Activated CD4-positive, alpha-beta T cell treated with anti-CD3 and anti-CD28 coated beads for 4 hours (primary cell): ENCODE results near the gene ACLY.
"Not testable (repeated sequence)": the region's sequence is repeated elsewhere in the genome, so short reads cannot be mapped to it uniquely, and the experiment has no call there.

Experiments used
- DNase-seq, 2 donors: peaks; one replicate each; pipeline ENCODE4 v3.0.0-alpha.2; 2020

The ACLY gene

DNA sequence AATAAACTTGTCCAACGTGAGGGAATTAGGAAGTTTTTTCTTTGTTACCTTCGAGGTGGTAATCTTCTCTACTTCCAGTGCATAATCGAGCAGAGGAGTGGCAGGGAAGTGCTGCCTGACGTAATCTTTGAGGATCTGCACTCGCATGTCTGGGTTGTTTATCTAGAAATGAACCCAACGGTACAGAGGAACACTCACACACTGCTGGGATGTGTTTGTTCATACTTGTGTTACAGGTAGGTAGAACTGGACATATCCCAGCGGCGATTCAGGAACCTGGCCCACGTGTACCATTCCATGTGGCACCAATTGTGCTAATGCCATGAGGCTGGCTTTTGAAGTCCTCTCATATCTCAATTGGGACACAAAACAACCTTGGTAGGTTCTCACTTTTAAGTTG lies 49.3 kb downstream of the ACLY start:
- DNase-seq, result no peak

DNA sequence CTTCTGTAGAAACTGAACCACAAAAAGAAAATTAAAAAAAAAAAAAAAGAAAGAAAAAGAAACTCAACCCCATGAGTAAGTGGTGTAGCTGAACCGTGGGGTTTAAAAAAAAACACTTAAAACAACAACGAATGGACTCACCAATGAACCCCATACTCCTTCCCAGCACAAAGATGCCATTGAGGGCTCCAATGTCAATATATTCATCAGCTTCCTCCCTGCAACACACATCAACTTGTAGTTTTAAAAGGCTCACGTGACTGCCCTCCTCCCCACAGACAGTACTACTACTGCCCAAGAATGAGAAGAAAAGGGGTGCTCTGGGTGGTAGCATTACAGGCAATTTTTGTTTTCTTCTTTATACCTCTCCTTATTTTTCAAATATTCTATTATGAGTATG lies 50.2 kb downstream of the ACLY start:
- no peak for DNase-seq

DNA sequence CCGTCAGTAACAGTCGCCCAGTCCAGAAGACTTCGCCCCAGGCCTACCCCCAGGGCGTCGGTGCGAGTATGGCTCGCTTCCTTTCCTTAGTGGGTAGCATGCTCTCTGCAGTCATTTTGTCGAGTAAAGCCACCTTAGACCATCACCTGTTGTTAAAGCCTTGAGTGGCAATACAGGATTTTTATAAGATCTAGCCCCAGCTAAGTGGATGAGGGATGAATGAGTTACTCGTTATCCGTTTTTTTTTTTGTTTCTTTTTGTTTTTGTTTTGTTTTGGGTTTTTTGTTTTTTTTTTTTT lies 53.2 kb downstream of the ACLY start:
- no peak for DNase-seq

DNA sequence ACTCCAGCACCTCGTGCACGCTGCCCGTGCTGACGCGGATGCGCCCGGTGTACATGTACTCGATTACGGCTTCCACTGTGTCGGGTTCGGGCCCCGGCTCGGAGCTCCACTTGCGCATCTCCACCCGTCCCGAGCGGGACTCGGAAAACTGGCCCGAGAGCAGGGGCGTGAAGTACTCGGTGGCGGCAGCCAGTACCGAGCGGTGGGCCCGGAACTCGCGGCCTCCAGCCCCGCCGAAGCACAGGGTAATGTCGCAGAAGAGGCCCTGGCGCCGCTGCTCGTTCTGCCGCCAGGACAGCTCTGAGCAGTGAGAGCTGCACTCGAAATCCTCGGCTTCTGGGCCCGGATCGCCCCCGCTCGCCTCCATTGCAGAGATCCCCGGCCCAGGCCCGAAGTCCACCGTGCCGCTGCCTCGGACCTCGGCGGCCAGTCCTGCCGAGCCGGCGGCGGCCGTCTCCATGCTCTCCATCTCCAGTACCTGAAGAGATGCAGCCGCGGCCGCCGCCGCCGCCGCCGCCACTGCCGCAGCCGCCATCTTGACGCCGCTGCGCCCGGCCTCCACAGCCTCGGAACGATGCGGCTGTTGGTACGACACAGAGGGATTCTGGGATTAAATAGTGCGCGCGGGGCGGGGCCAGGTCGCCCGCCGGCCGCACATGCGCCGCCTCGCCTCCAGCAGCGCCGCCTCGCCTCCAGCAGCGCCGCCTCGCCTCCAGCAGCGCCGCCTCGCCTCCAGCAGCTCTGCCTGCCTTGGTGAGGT lies 53.7 kb downstream of the ACLY start, which contains the start of gene KLHL11:
TSS of gene KLHL11 (minus strand) at position 588 of the 760 bp plus-strand sequence. CDS start at position 535, 53 bp downstream.
- DNase-seq, result peak; percentile 85 to 86

DNA sequence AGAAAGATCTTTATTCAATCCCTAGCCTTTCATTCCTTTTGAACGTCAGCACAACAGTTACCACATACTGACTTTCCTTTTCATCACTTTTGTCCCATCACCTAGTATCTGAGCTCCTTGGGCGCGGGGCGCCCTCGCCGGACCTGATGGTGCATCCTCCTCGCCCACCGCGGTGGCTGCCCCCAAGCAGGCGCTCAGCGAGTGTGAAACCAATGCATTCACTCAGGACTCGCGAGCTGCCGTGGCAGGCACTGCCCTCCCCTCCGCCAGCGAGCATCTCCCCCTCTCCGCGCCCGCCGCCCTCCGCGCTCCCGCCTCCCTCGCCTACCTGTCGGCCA lies 54.3 kb downstream of the ACLY start:
- no peak for DNase-seq

DNA sequence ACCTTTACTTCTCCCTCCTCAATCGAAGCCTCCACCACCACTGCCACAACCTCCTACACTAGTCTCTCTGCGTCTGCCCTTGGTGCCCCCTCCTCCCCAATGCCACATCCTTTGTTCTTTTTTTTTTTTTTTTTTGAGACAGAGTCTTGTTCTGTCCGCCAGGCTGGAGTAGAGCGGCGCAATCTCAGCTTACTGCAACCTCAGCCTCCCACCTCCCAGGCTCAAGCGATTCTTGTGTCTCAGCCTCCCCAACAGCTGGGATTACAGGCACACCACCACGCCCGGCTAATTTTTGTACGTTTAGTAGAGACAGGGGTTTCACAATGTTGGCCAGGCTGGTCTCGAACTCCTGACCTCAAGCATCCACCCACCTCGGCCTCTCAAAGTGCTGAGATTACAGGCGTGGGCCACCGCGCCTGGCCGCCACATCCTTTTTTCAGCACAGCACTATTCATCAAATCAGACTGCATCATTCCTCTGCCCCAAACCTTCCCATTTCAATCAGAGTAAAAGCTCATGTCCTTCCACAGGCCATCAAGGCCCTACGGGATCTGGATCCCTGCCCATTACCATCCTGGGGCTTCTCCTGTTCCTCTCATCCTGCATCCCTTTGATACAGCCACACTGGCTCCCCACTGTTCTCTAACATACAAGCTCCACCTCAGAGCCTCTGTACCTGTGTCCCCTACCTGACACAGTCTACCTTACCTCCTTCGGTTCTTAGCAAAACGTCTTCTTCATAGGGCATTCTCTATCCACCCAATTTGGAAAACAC lies 55.5 kb downstream of the ACLY start:
- peak; percentile 13 to 15 for DNase-seq

DNA sequence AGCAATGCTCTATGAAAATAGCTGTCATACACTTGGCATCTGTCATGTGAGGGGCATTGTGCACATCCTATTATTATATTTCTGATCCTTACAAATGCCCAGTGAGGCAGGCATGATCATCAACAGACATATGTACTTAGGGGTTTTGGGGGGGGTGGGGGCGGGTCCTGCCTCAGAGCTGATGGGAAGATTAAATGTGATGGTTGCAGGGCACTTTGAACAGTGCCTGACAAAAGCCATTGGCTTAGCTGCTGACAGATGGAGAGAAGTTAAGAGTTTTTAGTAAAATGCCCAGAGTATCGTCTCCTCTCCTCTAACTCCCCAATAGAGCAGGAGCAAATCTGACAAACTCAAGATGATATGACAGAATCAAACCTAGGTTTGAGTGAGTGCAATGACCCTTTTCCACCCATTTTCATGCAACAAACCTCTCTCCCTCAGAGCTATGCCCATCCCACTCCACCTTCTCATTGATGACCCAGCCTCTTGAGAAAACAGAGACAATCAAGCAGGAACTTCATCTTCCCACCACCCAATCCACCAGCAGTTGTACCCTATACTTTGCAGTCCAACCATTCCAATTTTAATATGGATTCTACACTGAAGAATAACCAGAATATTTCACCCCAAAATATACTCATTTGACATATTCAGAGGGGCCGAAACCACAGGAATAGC lies 58.4 kb downstream of the ACLY start:
- DNase-seq, result no peak

DNA sequence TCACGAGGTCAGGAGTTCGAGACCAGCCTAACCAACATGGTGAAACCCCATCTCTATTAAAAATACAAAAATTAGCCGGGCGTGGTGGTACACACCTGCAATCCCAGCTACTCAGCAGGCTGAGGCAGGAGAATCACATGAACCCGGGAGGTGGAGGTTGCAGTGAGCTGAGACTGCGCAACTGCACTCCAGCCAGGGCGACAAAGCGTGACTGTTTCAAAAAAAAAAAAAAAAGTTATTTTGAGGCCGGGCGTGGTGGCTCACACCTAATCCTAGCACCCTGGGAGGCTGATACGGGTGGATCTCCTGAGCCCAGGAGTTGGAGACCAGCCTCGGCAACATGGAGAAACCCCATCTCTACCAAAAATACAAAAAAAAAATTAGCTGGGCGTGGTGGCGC lies 67.4 kb downstream of the ACLY start:
- not testable (repeated sequence) for DNase-seq

DNA sequence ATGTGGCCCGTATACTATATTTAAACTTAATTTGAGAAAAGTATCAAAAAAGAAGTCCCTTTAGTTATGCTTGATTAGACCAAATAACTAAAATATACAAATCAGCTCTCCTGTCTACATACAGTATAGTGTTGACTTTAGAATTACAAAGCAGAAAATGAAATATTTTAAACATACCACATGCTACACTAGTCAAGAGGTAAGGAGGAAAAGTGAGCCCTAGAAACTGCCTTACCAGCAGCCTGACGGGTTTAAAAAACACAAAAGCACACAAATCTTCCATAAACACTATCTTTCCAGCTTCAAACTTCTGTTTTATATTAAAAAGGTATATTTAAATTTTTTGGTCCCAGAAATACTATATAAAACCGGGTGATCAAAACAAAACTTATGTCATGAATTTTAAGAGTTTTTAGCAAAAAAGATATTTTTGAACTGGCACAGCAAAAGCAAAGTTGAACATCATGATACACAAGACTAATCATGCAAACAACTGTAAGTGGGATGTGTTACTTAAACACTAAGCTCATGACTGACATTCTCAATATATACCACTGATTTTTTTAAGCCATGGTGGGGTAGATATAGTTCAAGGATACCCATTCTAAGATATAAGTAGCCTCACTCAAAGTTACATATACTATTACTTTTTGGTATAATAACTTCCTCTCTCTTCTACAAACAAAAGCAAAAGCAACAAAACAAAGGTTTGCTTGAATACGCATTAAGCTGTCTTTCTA lies 69.3 kb downstream of the ACLY start:
- no peak for DNase-seq

DNA sequence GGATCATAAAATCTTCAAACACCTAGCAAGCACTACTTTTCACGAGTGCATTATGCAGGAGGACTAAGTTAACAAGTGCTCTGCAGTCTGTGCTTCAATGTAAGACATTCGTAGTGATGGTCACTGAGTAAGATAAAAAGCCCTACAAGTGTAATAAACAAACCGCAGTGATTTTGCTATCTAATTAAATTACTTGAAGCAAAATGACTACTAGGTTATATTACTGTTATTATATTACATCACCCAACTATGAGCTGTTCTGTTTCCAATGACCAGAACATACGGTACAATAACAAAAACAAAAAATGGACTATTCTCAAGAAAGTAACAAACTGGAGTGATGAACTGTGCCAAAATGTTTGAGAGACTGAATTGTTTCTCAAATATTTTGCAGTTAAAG lies 70.0 kb downstream of the ACLY start:
- no peak for DNase-seq

DNA sequence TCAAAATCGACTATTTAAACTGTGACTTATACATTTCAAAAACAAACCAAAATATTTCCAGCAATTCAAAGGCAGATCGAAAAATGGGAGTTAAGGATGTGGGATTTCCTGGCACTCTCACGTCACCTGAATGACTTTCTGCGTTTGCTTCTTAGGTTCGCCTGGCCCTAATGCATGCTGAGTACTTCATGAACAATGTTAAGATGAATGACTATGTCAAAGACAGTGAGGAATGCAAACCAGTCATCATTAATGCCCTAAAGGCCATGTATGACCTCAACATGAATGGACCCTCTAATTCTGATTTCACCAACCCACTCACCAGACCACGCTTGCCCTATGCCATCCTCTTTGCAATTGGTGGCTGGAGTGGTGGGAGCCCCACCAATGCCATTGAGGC lies 73.8 kb downstream of the ACLY start:
- DNase-seq, result no peak

DNA sequence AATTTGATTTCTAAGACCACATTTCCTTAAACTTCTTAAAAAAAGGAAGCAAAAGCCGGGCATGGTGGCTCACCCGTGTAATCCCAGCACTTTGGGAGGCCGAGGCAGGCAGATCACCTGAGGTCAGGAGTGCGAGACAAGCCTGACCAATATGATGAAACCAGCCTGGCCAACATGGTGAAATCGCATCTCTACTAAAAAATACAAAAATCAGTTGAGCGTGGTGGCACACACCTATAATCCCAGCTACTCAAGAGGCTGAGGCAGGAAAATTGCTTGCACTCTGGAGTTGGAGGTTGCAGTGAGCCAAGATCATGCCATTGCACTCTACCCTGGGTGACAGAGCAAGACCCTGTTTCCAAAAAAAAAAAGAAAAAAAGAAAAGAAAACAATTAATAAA lies 78.0 kb downstream of the ACLY start:
- not testable (repeated sequence) for DNase-seq

DNA sequence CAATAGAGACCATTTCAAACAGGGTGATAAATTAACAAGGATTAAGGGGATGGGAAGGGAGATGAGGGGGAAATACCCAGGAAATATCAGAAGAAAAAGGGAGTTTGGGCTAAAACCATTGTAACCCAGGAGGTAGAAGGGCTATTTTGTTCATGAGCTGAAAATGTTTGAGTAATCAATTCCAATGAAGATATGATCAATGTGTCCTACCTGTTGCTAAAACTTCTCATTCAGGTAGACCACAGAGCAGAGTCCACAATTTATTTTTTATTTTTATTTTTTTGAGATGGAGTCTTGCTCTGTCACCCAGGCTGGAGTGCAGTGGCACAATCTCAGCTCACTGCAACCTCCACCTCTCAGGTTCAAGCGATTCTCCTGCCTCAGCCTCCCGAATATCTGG lies 79.3 kb downstream of the ACLY start:
- not testable (repeated sequence) for DNase-seq

DNA sequence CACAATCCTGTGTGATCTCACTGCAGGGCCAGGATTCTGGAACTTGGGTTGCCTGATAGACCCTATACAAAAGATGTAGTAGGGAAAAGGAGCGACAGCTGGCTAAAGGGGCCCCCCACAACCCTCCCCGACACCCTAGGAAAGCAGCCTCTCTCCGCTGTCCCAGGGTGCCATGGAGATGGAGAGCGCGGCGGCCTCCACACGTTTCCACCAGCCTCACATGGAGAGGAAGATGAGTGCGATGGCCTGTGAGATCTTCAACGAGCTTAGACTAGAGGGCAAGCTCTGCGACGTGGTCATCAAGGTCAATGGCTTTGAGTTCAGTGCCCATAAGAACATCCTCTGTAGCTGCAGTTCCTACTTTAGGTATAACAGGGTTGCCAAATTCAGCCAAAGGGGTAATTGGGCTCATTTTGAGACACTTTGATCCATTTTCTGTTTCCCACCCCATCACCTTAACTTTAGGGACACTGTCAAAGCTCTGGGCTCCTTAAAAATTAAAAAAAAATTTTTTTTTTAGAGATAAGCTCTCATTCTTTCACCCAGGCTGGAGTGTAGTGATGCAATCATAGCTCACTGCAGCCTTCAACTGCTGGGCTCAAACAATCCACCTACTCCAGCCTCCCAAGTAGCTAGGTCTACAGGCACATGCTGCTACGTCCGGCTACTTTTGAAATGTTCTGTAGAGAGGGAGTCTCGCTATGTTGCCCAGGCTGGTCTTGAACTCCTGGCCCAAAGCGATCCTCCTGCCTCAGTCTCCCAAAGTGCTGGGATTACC lies 80.8 kb downstream of the ACLY start, which contains the start of gene KLHL10:
TSS of gene KLHL10 (plus strand) at position 65 of the 778 bp plus-strand sequence. CDS start at position 173, 108 bp downstream.
- no peak for DNase-seq

DNA sequence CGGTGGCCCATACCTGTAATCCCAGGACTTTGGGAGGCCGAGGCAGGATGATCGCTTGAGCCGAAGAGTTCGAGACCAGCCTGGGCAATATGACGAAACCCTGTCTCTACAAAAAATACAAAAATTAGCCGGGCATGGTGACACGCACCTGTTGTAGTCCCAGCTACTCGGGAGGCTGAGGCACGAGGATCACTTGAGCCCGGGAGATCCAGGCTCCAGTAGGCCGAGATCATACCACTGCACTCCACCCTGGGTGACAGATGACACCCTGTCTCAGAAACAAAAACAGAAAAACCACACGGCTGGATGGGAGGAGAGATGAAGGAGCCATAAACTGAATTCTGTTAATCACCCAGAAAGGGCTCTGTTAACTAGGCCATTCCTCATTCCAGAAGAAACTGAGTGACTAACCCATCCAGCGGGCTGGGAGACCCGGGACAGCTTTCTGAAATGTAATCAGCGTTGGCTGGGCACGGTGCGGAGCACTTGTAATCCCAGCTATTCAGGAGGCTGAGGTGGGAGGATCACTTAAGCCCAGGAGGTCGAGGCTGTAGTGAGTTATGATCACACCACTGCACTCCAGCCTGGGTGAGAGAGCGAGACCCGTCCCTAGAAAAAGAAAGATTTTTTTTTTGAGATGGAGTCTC lies 82.1 kb downstream of the ACLY start:
- DNase-seq, result no peak

DNA sequence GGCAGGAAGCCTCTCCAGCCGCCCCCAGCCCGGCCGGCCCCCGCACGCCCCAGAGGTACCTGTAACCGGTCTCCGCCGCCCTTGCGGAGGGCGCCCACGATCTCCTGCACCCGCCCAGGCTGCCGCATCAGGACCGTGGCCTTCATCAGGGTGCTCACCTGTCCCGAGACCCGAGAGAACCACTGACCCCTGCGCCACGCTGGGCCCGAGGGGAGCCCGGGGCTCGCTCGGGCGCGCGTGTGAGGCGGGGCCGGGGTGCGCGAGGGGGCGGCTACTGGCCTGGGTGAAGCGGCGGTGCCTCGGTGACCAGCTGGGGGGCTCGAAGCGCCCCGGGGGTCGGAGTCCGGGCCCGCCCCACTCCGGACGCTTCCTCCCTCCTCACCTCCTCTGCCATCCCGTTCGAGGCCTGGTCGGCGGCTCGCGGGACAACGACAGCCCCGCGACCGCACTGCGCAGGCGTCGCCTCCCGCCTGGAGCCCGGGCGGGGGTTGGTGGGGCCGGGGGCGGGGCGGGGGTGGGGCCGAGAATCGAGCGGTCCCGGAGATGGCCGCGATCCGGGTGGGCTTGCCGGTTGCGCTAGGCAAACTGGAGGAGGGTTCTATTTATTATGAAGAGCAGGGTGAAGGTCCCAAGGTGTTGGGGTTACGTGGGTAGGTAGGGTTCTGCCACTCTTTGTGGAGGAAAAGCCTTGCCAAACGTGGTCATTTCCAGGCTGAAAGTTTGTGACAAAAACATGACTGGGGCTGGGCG lies 82.8 kb downstream of the ACLY start, which contains the start of gene NT5C3B:
TSS of gene NT5C3B (minus strand) at position 433 of the 750 bp plus-strand sequence. CDS start at position 394, 39 bp downstream.
- peak; percentile 47 to 49 for DNase-seq

DNA sequence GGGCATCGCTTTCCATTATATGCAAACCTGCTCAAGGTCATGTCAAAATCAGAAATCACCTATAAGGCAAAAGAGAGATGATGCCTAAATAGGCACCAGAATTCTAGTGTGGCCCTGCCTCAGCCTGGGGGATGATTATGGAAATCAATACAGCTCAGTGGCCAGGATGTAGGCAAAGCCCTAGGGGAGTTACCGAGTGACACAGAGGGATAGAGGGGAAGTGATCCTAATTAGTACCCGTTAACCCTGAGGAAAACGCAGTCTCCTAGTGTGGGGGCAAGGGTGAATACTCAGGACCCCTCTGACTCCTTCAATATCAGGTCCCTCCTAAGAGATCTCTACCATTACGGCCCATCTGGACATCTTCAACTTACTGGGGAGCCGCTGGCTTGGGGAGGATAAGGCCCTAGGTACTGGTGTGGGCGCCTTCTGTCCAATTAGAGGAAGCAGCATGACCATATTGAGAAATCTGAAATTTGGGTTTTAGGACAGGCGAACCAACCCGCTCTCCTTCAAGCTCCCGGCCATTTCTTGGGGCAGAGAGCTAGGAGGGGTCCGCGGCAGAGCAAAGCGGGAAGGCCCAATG lies 83.4 kb downstream of the ACLY start:
- DNase-seq, result no peak

DNA sequence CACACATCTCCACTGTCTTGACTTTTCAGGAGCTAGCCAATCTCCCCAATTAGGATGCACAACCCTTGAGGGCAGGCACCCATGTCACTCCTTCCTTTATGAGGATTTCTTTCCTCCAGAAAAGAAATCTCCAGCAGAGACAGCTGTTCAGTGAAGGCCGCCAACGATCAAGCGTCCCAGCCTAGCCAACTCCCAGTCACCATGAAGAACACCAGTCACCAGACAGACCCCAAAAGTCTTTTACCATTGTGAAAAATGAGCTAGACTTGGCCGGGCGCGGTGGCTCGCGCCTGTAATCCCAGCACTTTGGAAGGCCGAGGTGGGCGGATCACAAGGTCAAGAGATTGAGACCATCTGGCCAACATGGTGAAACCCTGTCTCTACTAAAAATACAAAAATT lies 88.8 kb downstream of the ACLY start:
- DNase-seq, result not testable (repeated sequence)

DNA sequence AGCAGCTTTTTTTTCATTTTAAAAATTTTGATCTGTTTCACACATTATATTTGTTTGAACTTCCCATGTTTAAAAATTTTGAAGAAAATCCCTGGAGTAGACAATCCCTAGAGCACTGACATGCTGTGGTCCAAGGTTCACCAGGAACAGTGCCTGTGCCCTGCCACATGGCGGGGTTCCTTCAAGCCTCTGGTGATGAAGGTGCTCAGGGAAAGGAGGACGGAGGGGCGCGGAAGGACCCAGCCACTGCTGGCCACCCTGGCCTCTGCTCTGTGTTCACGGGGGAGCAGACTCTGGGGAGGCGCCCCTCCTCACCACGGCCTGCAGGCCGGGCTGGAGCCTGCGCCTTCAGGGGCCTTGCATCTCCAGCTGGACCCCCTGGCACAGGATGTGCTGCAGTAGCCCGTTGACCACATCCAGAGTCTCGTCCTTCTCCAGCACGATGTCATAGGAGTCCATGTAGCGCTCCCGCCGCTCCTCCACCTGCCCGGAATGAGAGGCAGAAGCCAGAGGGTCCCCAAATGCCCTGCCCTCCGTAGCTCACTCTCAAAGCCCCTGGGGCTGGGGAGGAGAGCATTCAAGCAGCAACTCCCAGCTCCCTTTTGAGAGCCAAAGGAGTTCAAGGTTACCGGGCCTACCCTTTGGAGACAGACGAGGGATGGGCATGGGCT lies 93.4 kb downstream of the ACLY start:
- DNase-seq, result no peak

DNA sequence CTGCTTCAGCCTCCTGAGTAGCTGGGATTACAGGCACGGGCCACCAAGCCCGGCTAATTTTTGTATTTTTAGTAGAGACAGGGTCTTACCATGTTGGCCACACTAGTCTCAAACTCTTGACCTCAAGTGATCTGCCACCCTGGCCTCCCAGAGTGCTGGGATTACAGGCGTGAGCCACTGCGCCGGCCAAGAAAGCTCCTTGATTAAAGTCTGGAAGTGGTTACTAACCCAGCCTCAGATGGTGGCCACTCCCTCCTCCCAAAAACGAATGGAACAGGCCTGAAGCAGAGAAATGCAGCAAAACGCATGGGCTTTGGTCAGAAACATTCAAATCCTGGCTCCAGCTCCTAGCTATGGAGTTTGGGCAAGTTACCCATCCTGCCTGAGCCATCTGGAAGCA lies 94.7 kb downstream of the ACLY start:
- DNase-seq, result no peak
